Glomerular endothelial cell (primary cell): ENCODE measurements around the gene CD163. TPM values are rescaled to one million over a fixed set of nuclear protein-coding genes. Genes with fewer than 3 reads are reported as not detected.
"Not testable (repeated sequence)": the region's sequence is repeated elsewhere in the genome, so short reads cannot be mapped to it uniquely, and the experiment has no call there.

Experiments
- DNase-seq: peaks from one replicate; pipeline ENCODE4 v3.0.0-alpha.2; 2011; ENCODE audit warnings: low read depth, low spot score; ENCODE audit errors: extremely low read depth
- total RNA-seq: library from RNA; depleted of rRNA; stranded (reverse); fragments of >200 nt; gene quantifications from 2 replicates; pipeline ENCODE4 v1.2.3, GENCODE V29; 2015

CD163 gene
- not detected in 2 replicates for total RNA-seq

- DNase-seq = no peak
Observed at GRCh38 chr12:7503686-7504415, at the start of gene CD163. CD163 (minus strand) TSS chr12:7503777; CDS start chr12:7503690, 87 bp downstream.

GRCh38 chr12:7542813-7543212, 39.2 kb upstream of the CD163 start:
- no peak for DNase-seq

DNA sequence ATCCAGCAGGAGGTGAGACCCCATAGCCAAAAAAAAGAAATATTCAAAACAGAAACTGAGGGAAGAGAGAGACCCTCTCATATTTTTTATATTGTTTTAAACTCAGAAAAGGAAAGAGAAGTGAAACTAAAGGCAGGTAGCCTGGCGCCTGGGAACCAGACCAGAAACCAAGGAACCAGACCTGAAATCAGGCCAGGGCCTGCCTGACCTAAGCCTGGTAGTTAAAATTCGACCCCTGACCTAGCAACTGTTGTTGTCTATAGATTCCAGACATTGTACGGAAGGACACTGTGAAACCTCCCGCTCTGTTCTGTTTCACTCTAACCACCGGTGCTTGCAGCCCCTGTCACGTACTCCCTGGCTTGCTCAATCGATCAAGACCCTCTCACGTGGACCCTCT, 38.5 kb upstream of the CD163 start:
- DNase-seq = no peak

GRCh38 chr12:7514416-7514815, 10.8 kb upstream of the CD163 start:
- DNase-seq = no peak

DNA sequence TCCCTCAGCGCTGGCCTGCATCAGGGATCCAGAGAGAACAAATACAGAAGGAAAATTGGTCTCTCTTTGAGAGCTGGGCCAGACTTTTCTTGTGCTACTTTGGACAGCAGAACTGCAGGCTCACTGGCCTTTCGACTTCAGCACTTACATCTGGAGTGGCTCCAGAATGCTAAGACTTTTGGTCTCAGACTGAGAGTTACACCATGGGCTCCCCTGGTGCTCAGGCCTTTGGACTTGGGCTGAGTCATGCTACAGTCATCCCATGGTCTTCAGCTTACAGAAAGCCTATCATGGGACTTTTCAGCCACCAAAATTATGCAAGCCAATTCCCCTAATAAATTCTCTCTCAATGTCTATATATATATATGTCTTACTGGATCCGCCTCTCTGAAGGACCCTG, 9.0 kb upstream of the CD163 start:
- no peak for DNase-seq

GRCh38 chr12:7509793-7510470, 6.4 kb upstream of the CD163 start:
- not testable (repeated sequence) for DNase-seq

- no peak for DNase-seq
Observed at GRCh38 chr12:7502612-7503011, 965 bp downstream of the CD163 start.

DNA sequence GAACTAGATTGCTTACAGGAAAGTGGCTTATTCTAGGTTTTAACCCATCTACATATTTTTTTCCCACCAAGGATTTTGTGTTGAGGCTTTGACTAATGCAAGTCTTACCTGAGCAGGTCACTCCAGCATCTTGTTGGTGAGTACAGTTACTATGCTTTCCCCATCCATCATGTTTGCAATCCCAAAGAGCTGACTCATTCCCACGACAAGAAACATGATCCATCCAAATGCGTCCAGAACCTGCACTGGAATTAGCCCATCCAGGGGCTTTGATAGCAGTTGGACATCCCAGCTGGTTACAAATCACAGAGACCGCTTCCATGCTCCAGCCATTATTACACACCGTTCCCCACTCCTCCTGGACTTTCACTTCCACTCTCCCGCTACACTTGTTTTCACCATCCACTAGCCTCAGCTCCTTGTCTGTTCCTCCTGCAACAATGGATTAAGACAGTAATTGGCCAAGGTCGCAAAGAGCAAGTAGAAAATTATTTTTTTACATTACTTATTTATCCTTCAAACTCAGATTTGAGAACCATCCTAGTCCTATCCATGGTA, 2.5 kb downstream of the CD163 start:
- no peak for DNase-seq

DNA sequence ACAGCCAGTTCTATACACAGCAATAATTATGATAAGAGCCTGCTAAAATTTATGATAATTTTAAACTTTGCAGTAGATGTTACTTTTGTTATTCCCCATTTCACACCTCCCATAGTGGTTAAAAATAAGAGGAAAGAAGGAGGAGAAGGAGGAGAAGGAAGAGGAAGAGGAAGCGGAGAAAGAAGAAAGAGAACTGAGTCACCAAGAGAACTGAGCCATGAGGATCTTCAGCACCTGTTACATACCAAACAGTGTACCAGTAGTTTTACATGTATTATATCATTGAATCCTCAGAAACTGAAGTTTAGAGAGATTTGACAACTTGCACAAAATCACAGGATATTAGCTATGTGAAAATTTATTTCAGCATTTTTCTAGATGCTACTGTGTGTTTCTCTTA, 3.9 kb downstream of the CD163 start:
- DNase-seq = no peak

- DNase-seq = no peak
Observed at GRCh38 chr12:7498809-7499208, 4.8 kb downstream of the CD163 start.

- no peak for DNase-seq
Observed at GRCh38 chr12:7497661-7498060, 5.9 kb downstream of the CD163 start.

DNA sequence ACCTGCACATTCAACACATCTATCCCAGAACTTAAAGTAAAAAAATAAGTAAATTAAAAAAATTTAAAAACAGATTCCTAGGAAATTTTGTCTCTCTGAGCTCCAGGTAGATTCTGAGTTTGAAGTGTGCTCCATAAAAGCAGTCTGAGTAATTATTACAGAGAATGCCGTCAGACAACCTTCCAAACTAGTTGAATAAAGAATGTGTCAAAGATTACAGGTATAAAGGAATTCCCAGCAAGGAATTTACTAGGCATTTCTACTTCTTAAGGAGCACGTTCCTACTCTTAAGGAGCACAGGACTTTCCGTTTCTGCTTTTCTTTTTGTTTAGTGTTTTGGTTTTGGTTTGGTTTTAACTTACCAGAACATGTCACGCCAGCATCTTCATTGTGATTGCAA, 7.1 kb downstream of the CD163 start:
- DNase-seq = no peak

GRCh38 chr12:7495136-7495535, 8.4 kb downstream of the CD163 start:
- DNase-seq = no peak

GRCh38 chr12:7493006-7493405, 10.6 kb downstream of the CD163 start:
- no peak for DNase-seq

- no peak for DNase-seq
Observed at GRCh38 chr12:7486512-7486911, 17.1 kb downstream of the CD163 start.

DNA sequence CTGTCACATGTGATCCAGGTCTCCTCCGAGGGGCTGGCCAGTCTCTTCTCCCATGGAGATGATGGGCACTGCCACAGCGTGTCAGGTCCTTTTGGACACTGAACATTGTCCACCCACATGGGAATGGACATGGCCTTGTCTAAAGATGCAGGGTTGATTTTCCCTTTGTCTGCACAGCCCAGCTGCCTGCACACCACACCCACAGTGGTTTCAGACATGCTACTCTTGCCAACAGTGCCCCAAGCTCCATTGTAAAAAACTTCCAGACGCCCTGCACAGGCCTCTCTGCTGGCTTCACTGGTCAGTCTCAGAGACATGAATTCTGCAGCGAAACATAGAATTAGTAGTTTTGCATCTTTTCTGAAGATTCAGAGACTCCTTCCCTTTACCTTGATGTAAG, 18.5 kb downstream of the CD163 start:
- DNase-seq = no peak

DNA sequence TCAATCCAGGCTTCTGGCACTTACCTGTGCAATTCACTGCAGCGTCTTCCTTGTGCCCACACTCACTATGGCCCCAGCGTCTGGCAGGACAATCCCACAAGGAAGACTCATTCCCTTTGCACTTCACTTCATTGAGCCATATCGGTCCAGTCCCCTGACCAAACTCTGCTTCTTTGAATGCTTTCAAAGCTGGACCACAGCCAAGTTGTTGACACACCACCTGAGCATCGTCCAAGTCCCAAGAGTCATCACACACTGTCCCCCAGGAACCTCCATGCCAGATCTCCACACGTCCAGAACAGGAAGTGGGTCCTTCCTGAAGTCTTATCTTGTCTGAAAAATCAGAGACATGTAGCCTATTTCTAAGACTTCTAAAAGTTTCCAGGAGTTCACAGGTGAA, 20.2 kb downstream of the CD163 start:
- no peak for DNase-seq

GRCh38 chr12:7479771-7480170, 23.8 kb downstream of the CD163 start:
- DNase-seq = no peak

- no peak for DNase-seq
Observed at GRCh38 chr12:7472060-7472459, 31.5 kb downstream of the CD163 start.

- peak; percentile 47 for DNase-seq
Observed at GRCh38 chr12:7460375-7461259, 43.0 kb downstream of the CD163 start.

GRCh38 chr12:7459973-7460372, 43.6 kb downstream of the CD163 start:
- no peak for DNase-seq
